Suppressor macrophage treated with lipopolysaccharide for 4 hours (primary cell): Measurements from ENCODE around the gene ARGLU1.

Experiments
- DNase-seq: peaks from one replicate; pipeline ENCODE4 v3.0.0-alpha.2; 2020

Gene ARGLU1

GRCh38 chr13:106586648-106587166 lies 18.8 kb upstream of the ARGLU1 start:
- no peak for DNase-seq

- DNase-seq = no peak
These were observed 13.3 kb upstream of the ARGLU1 start for GRCh38 chr13:106581225-106581624.

- no peak for DNase-seq
These were observed 8.0 kb upstream of the ARGLU1 start for GRCh38 chr13:106575896-106576295.

GRCh38 chr13:106573868-106574267 lies 5.9 kb upstream of the ARGLU1 start:
- no peak for DNase-seq

- DNase-seq = no peak
These were observed 5.4 kb upstream of the ARGLU1 start for GRCh38 chr13:106573284-106573846.

- peak; percentile 57 for DNase-seq
These were observed 2.4 kb upstream of the ARGLU1 start for GRCh38 chr13:106570299-106570852.

GRCh38 chr13:106569233-106570095 lies 1.5 kb upstream of the ARGLU1 start:
- DNase-seq = no peak

GRCh38 chr13:106568299-106569003 lies 514 bp upstream of the ARGLU1 start:
- no peak for DNase-seq

- peak; percentile 60 for DNase-seq
These were observed 1.1 kb downstream of the ARGLU1 start for GRCh38 chr13:106566641-106567473.

GRCh38 chr13:106565127-106565775 lies 2.7 kb downstream of the ARGLU1 start:
- DNase-seq = peak; percentile 38

GRCh38 chr13:106562301-106562700 lies 5.6 kb downstream of the ARGLU1 start:
- DNase-seq = no peak

GRCh38 chr13:106561551-106562170 lies 6.3 kb downstream of the ARGLU1 start:
- peak; percentile 73 for DNase-seq

- DNase-seq = no peak
These were observed 7.1 kb downstream of the ARGLU1 start for GRCh38 chr13:106560821-106561220.

GRCh38 chr13:106558527-106558926 lies 9.4 kb downstream of the ARGLU1 start:
- no peak for DNase-seq

- DNase-seq = no peak
These were observed 12.2 kb downstream of the ARGLU1 start for GRCh38 chr13:106555631-106556328.

GRCh38 chr13:106551751-106552150 lies 16.2 kb downstream of the ARGLU1 start:
- DNase-seq = no peak

- DNase-seq = peak; percentile 23
These were observed 16.6 kb downstream of the ARGLU1 start for GRCh38 chr13:106551350-106551749.

GRCh38 chr13:106550570-106551135 lies 17.3 kb downstream of the ARGLU1 start:
- no peak for DNase-seq

GRCh38 chr13:106548064-106548696 lies 19.8 kb downstream of the ARGLU1 start:
- no peak for DNase-seq

GRCh38 chr13:106541826-106542225 lies 26.1 kb downstream of the ARGLU1 start:
- DNase-seq = peak; percentile 35
